Activated CD4-positive, alpha-beta T cell treated with anti-CD3 and anti-CD28 coated beads, Interleukin-2, Interleukin-4, amounts not matched to agents 100 ng/mL and 50 ng/mL, durations not matched to agents 16 hours and 8 hours (primary cell): Measurements from ENCODE around the gene MAN1A1.
A peak's percentile ranks its signal among the peaks of the same experiment; 100 is the strongest.

Source experiments
- DNase-seq: peaks from one replicate; pipeline ENCODE4 v3.0.0-alpha.2; 2020; ENCODE audit warnings: low spot score

The MAN1A1 gene

DNA sequence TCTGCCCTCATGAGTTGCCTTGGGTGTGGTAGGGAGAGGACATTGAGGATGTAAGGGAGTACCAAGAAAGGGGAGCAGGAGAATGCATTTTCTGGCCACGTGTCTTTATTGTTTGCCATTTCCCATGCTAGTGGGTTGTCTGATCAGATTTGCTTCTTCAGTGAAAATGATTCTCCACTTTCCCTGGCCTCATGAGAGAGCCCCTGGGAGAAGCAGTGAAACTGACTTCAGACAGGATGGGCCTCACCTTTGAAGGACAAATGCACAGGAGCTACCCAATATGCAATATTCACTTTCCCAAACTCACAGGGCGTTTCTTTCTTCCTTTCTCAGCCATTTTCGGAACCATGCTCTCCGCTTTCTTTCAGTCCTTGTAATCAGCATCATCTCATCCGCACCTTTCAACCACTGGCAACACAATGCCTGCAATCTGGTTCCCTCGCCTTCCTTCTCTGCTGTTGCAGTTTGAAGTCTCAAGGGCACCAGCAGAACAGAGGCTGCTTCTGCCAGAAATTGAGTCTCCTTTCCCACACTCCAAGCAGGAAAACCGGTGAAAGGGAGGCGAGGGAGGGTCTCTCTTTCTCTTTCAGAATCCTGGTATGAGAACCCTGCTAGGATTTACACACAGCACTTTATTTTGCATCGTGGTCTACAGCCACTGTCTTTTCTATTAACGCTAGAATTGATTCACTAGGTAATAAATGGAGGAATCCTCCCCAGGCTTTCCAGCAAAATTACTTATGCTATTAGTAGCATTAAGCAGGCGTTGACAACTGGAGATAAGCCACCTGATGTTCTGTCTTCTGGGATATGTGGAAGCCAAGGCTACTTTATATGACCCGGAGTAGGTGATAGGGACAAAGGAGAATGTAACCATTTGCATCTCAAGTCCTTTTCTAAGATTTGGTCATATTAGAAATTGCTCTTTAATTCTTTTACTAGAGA lies 209.1 kb downstream of the MAN1A1 start:
- no peak for DNase-seq

DNA sequence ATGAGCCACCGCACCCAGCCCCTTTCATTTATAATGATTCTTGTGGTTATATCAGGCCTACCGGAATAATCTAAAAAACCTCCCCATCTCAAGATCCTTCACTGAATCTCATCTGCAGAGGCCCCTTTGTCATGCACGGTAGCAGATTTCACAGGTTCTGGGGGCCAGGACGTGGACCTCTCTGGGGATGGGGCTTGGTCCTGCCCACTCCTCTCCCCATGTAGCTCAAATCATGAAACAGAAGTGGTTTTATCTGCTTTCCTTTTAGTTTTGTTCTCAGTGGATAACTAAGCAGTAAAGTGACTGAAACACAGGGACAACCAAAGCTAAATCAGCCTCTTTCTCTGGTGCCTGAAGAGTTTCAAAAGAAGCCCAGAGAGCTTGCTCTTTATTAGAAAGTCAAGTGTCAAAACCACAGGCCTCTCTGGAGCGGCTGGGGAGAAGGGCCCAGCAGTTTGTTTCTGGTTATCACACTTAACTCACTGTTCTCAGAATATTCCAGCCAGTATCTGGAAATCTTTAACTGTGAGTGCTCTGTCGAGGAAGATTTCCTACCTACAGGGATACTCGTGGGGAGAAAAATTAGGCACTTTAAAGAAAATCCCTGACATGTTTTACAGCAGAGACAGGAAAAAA lies 210.5 kb downstream of the MAN1A1 start:
- peak; percentile 65 for DNase-seq

DNA sequence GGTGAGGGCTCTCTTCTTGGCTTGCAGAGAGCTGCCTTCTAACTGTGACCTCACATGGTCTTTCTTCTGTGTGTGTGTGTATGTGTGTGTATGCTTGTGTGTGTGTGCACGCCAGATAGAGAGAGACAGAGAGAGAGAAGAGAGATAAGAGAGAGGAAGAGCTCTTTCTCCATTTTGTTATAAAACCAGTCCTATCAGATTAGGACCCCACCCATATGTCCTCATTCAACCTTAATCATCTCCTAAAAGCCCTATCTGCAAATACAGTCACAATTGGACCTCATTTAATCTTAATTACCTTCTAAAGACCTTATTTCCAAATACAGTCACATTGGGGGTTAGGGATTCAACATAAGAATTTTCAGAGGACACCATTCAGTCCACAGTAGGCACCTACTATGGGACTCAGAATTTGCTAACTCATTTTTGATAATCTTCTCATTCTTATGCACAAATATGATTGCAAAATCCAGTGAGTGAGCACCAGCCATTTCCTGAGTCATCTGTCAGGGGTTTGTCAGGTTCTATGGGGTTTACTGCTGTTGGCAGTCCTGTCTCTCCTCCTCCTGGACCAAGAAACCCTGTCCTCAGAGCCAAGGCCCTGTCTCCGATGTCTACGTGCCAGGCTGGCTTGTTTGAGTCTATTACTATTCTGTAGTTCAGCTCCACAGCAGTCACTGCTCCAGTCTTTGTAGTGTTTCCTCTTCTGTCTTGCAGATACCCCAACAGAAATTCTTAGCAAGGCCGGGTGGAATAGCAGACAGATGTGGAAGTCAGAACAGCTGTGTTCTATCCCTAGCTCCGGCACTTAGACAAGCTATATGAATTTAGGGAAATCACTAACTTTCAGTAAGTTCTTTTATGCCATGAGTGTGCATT lies 212.1 kb downstream of the MAN1A1 start:
- no peak for DNase-seq

DNA sequence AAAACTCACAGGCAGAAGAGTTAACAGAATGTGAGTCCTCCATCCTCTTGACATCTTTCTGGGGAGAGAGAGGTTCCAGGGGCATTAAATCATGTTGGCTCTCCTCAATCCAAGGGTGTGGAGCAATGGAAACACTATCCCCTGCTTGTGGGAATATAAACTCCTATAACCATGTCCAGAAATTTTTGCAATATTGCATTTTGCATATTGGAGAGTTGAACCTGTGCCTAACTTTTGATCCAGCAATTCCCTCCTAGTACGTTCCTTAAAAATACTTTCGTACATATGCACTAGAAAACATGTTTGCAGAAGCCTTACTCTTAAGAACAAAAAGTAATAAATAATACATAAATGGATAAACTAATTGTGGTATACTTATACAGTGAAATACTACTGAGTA lies 214.8 kb downstream of the MAN1A1 start:
- DNase-seq, result no peak

DNA sequence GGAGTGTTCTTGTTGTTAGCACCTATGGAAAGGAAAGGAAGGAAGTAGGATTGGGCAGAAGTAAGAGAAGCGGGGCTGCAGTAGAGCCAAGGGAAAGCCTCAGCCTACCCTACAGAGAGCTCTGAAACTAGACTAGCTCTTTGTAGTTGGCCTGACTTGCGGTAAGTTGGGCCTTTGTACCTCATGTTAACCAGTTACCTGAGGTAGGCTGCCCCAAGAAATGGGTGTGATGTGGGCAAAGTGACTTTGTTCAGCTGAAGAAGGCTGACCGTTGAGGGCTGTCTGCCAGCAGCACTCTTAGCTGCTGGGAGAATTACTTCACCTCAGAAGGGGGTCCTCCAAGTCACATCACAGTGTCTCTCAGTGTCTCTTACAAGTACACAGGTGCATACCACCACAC lies 216.2 kb downstream of the MAN1A1 start:
- no peak for DNase-seq

DNA sequence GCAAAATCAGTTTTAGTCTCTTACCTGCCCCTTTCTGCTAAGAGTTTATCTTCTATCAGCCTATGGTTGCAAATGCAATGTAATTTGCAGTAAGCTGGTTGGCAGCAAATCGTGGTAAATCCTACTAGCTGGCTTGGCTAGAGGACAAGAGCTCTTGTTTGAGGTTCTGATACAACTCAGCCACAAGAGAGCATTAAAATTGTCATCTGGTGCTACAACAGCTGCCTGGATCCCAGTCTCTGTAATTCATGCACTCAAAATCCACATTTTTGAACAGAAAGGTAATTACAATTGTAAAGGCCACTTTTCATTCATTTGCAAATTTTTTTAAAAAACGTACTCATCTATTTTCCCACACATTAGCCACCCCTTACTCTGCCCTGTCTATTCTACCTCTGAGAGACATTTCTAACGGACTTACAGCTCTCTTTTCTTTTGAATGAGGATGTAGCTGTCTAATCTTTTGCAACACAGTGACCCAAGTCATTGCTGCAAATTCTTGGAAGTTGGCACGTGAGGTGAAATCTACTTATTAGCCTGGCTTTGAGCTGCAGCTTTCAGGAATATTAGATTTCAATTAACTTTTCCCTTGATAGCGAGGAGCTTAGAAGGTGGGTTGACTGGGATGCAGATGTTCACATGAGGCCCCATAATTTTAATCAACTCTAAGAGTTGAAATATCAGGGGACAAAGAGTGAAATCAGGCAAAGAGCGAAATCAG lies 217.1 kb downstream of the MAN1A1 start:
- DNase-seq, result no peak

DNA sequence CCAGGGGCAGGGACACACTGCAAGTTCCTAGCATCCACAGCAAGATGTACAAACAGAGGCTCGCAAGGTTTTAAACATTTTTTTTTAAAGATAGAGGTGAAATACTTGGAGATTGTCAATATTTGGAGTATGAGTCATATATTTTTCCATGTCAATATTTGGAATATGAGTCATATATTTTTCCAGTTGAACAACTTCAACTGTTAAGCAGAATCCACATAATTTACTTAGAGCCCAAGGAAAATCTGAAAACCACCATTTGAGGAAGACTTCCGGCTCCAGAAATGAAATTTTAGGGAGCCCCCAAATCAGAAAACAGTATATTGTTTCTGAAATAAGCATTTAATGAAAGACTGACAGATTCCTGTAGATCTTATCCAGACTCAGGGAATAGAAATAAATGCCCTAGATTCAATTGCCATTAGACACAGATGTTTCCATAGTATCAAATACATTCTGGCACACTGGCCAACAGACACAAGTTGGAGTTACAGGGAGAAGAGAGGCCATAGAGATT lies 219.5 kb downstream of the MAN1A1 start:
- DNase-seq, result no peak

DNA sequence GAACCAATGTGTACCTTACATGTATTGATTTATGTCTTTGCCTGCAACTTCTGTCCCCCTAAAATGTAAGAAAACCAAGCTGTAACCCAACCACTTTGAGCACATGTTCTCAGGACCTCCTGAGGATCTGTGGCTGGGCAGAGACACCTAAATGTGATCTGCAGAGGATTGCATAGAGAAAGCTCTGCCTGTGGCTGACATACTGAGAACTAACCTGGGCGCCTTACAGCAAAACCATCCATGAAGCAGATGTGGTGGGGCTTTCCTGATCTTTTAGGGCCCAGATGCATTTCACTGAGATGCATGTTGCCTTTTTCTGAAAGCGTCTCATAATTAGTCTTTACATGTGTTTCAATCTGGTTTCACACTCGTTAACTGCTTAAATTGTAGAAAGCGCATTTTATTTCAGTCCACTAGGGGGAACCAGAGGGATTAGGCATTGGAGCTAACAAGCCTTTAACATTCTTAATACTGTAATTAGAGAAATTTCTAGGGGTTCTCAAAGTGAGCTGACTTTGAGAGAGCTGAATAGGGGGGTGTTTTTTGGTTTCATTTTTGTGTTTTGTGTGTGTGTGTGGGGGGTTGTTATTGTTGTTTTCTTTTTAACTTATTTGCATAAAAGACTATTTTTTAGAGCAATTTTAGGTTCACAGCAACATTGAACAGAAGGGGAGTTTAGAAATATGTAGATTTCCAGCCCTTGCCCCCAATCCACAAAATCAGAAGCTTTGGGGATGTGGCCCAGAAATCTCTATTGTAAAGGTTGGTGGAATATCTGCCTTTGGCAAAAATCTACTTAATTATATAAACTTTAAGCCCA lies 220.2 kb downstream of the MAN1A1 start:
- DNase-seq, result peak; percentile 74

DNA sequence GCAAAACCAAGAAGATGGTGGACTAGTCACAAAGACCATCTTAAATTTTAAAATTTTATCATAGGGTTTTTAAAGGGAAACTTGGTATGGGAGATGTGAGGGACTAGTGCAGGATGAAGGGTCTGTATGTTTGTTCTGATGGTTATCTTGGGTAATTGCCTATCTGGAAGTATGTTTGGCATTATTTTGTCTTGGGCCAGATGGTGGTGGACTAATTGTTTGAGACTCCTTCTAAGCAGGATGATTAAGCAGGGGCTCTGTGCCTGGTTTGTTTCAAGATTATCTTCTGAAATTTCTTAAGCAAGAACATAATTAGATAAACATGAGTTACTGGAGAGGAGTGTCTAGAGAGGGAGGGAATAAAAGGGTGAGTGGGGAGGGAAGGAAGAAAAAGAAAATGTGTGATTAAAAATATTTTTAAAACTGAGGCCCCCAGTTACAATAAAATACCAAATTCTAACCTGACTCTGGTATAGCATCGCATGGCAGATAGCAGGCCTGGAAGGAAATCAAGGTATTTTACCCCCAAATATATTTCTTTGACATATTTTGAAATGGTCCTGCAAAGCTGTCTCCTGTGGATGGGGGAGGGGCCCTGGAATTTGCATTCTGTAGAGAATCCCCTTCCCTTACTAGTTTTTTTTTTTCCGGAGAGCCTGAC lies 221.2 kb downstream of the MAN1A1 start:
- no peak for DNase-seq

DNA sequence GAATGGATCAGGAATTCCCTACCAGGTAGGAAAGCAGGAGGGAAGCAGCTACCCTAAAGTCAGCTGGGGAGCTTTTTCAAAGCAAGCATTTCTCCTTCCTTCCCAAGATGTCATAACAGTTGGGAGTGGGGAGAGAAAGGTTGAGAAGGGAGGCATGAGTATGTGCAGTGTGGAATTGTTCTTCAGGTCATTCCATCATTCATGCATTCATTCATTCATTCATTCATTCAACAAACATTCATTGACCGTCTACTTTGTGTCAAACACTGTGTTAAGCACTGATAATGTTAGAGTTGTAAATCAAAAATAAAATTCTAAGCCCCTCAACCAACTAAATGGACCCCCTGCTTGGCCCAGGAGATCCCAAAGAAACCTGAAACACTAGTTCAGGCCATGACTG lies 221.9 kb downstream of the MAN1A1 start:
- no peak for DNase-seq
